DOHH2 (cell line): ENCODE measurements around the gene GPC5.

Experiments used
- H3F3A ChIP-seq: fragments of 200-600 bp; sonication (generic), shearing (Covaris generic); 2 replicates; pipeline ENCODE4 v1.6.0; 2016; ENCODE audit warnings: antibody characterized with exemption, mild to moderate bottlenecking; ENCODE audit not compliant: control insufficient read depth, insufficient read depth
- H3K27ac ChIP-seq: fragments of 200-600 bp; sonication (generic); 2 replicates; pipeline ENCODE4 v1.5.1; 2014; ENCODE audit warnings: low read depth, mild to moderate bottlenecking, low read length, moderate library complexity
- H3K27me3 ChIP-seq: fragments of 200-600 bp; sonication (generic); 2 replicates; pipeline ENCODE4 v1.6.1; 2014; ENCODE audit warnings: mild to moderate bottlenecking, low read length, mixed read lengths; ENCODE audit not compliant: control insufficient read depth
- H3K36me3 ChIP-seq: fragments of 200-600 bp; sonication (generic); 2 replicates; pipeline ENCODE4 v1.6.1; 2014; ENCODE audit warnings: mild to moderate bottlenecking, low read length, moderate library complexity, mixed read lengths; ENCODE audit not compliant: control insufficient read depth
- H3K4me1 ChIP-seq: fragments of 200-600 bp; sonication (generic); 2 replicates; pipeline ENCODE4 v1.6.1; 2014; ENCODE audit warnings: mild to moderate bottlenecking, low read length, mixed read lengths; ENCODE audit not compliant: control insufficient read depth
- H3K4me2 ChIP-seq: fragments of 200-600 bp; sonication (generic); 2 replicates; pipeline ENCODE4 v1.6.0; 2014; ENCODE audit warnings: mild to moderate bottlenecking, low read length, moderate library complexity
- H3K4me3 ChIP-seq: fragments of 200-600 bp; sonication (generic); 2 replicates; pipeline ENCODE4 v1.5.1; 2014; ENCODE audit warnings: mild to moderate bottlenecking, low read length, mixed read lengths
- H3K79me2 ChIP-seq: fragments of 200-600 bp; sonication (generic); 2 replicates; pipeline ENCODE4 v1.6.1; 2014; ENCODE audit warnings: mild to moderate bottlenecking, low read length, mixed read lengths; ENCODE audit not compliant: control insufficient read depth
- H3K9me2 ChIP-seq: fragments of 200-600 bp; sonication (generic); replicated peaks from 2 replicates; pipeline ENCODE4 v1.6.1; 2014; ENCODE audit warnings: mild to moderate bottlenecking, low read length, mixed read lengths; ENCODE audit not compliant: control insufficient read depth
- H3K9me3 ChIP-seq: fragments of 200-600 bp; sonication (generic); 2 replicates; pipeline ENCODE4 v1.6.1; 2014; ENCODE audit warnings: antibody characterized with exemption, low read length, mixed read lengths; ENCODE audit not compliant: control insufficient read depth, insufficient read depth
- H4K20me1 ChIP-seq: fragments of 200-600 bp; sonication (generic); 2 replicates; pipeline ENCODE4 v1.6.0; 2014; ENCODE audit warnings: low read depth, mild to moderate bottlenecking, antibody characterized with exemption, low read length, moderate library complexity; ENCODE audit not compliant: control insufficient read depth, insufficient read depth
- CTCF ChIP-seq: fragments of 200-600 bp; sonication (generic); IDR thresholded peaks from one replicate; pipeline ENCODE4 v1.5.1; 2014; ENCODE audit warnings: antibody characterized with exemption, mild to moderate bottlenecking, low read depth, low read length; ENCODE audit not compliant: poor library complexity, severe bottlenecking
- EZH2phosphoT487 ChIP-seq: fragments of 200-600 bp; sonication (generic); IDR thresholded peaks from 2 replicates; pipeline ENCODE4 v1.6.1; 2017; ENCODE audit warnings: borderline replicate concordance, mild to moderate bottlenecking, antibody characterized with exemption, low read length, moderate library complexity, mixed read lengths

Gene GPC5

DNA sequence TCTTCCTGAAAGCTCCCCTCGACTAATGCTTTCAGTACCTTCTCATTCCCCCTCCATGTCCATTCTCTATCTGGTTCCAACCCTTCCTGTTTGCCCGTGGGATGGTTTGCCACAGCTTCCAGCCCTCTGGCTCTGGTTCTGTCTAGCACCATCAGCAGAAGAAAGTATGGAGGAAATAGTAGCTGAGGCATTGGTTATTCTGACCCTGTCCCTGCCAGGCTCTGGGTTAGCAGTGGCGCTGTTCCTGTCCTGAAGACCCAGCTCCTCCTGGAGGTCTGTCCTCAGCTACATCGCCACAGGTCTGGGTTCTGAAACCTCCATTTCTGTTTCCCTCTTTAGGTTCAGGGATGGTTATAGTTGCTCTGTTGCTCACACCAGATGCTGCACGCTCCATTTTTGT is 1223.6 kb downstream of the GPC5 start:
- Histone ChIP-seq H4K20me1 (no peaks in the 10 kb centered on the region), H3K4me1 (no peaks in the 10 kb centered on the region), H3K36me3 (no peaks in the 10 kb centered on the region), H3F3A (no peaks in the 10 kb centered on the region), H3K79me2 (no peaks in the 10 kb centered on the region), H3K4me3 (no peak overlapping the region), H3K27me3 (no peaks in the 10 kb centered on the region), H3K9me2 (no peaks in the 10 kb centered on the region), H3K9me3 (no peaks in the 10 kb centered on the region; the same call in 1 of the 2 replicates), H3K27ac (no peak overlapping the region), H3K4me2 (no peak overlapping the region)
- TF ChIP-seq CTCF = no peak
- no peak for TF ChIP-seq EZH2phosphoT487

DNA sequence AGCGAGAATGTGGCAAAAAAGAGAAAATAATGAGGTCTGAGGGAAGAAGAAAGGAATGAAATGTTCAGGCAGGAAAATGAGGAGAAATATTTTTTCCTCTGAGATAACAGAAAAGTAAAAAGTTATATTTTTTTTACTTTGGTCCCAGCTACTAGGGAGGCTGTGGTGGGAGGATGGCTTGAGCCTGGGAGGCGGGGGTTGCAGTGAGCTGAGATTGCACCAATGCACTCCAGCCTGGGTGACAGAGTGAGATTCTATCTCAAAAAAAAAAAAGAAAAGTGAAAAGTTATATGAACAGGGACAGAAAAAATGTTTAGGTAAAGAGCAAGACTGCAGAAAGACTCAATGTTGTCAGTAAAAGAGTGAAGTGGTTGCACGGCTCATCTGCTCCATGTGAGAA is 1224.5 kb downstream of the GPC5 start:
- no peaks in the 10 kb centered on the region for H3K36me3 ChIP-seq
- no peak overlapping the region for H3K27ac ChIP-seq
- H3F3A ChIP-seq = no peaks in the 10 kb centered on the region
- no peak overlapping the region for H3K4me3 ChIP-seq
- H4K20me1 ChIP-seq = no peaks in the 10 kb centered on the region
- no peaks in the 10 kb centered on the region for H3K27me3 ChIP-seq
- no peaks in the 10 kb centered on the region; the same call in 1 of the 2 replicates for H3K9me3 ChIP-seq
- H3K4me2 ChIP-seq = no peak overlapping the region
- no peaks in the 10 kb centered on the region for H3K4me1 ChIP-seq
- H3K79me2 ChIP-seq = no peaks in the 10 kb centered on the region
- TF ChIP-seq EZH2phosphoT487 = no peak
- no peak for TF ChIP-seq CTCF
- no peaks in the 10 kb centered on the region for H3K9me2 ChIP-seq

GRCh38 chr13:92626274-92626673 is 1227.9 kb downstream of the GPC5 start:
- no peaks in the 10 kb centered on the region for H3K36me3 ChIP-seq
- H3K4me3 ChIP-seq = no peak overlapping the region
- H3F3A ChIP-seq = no peaks in the 10 kb centered on the region
- TF ChIP-seq CTCF = no peak
- TF ChIP-seq EZH2phosphoT487 = no peak
- no peak overlapping the region for H3K4me2 ChIP-seq
- no peaks in the 10 kb centered on the region for H3K4me1 ChIP-seq
- no peaks in the 10 kb centered on the region for H4K20me1 ChIP-seq
- H3K27me3 ChIP-seq = no peaks in the 10 kb centered on the region
- no peak overlapping the region for H3K27ac ChIP-seq
- H3K9me3 ChIP-seq = no peaks in the 10 kb centered on the region; the same call in 1 of the 2 replicates
- H3K79me2 ChIP-seq = no peaks in the 10 kb centered on the region
- no peaks in the 10 kb centered on the region for H3K9me2 ChIP-seq

DNA sequence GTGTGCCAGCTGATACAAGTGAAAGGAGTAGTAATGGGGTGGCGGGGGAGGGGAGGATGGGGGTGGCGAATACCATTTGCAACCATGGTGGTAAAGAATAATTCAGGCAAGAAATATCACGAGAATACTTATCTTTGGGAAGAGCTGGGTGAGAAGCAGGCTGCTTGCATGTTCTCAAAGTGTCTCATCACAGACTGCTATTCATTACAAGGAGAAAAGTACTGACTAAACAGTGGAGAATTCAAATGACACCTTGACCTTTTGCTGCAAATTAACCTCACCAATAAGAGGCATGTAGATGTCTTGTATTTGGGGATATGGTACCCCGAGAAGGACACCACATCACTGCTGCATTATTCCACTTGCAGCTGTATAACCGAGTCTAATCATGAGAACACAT is 1242.5 kb downstream of the GPC5 start:
- no peak overlapping the region for H3K4me2 ChIP-seq
- H3K4me3 ChIP-seq = no peak overlapping the region
- no peaks in the 10 kb centered on the region for H3K9me3 ChIP-seq
- H3K79me2 ChIP-seq = no peaks in the 10 kb centered on the region
- no peaks in the 10 kb centered on the region for H3K4me1 ChIP-seq
- H3K9me2 ChIP-seq = no peaks in the 10 kb centered on the region
- H3F3A ChIP-seq = no peaks in the 10 kb centered on the region
- TF ChIP-seq CTCF (no peak), EZH2phosphoT487 (no peak)
- H3K27me3 ChIP-seq = no peaks in the 10 kb centered on the region
- H4K20me1 ChIP-seq = no peaks in the 10 kb centered on the region
- no peak overlapping the region for H3K27ac ChIP-seq
- no peaks in the 10 kb centered on the region for H3K36me3 ChIP-seq
